Ascending aorta (tissue), 2 donors: ENCODE data around the gene INPPL1. TPM values are rescaled to one million over a fixed set of nuclear protein-coding genes. Genes with fewer than 3 reads are reported as not detected.

Experiments used
- DNase-seq, 2 donors: peaks; one replicate each; pipeline ENCODE4 v3.0.0-alpha.2; 2019; ENCODE audit warnings: low spot score in 2 of 2
- H3K27ac ChIP-seq, 2 donors: fragments of 200-600 bp; sonication (generic); one replicate each; pipeline ENCODE4 v1.5.1; 2016 to 2017; ENCODE audit warnings: mild to moderate bottlenecking in 1 of 2
- H3K27me3 ChIP-seq: fragments of 200-600 bp; sonication (generic); one replicate; pipeline ENCODE4 v1.5.1; 2017
- H3K36me3 ChIP-seq, 2 donors: fragments of 200-600 bp; sonication (generic); one replicate each; pipeline ENCODE4 v1.5.1; 2016
- H3K4me1 ChIP-seq, 2 donors: fragments of 200-600 bp; sonication (generic); one replicate each; pipeline ENCODE4 v1.5.1; 2016 to 2017; ENCODE audit warnings: mild to moderate bottlenecking in 1 of 2
- H3K4me3 ChIP-seq, 2 donors: fragments of 200-600 bp; sonication (generic); one replicate each; pipeline ENCODE4 v1.5.1; 2016 to 2017; ENCODE audit warnings: mild to moderate bottlenecking in 1 of 2
- H3K9me3 ChIP-seq, 2 donors: fragments of 200-600 bp; sonication (generic); one replicate each; pipeline ENCODE4 v1.5.1; 2016
- intact Hi-C: fragments of 100-400 bp; cut with DNase I; formaldehyde crosslinking; loops from one replicate; pipeline ENCODE4 v1.15.1; 2023
- total RNA-seq: library from RNA; depleted of rRNA; stranded (reverse); fragments of >200 nt; gene quantifications from one replicate; pipeline ENCODE4 v1.1.0, GENCODE V29; 2016
- TF ChIP-seq, protein P1 (sequence below), 3 experiments: fragments of 200-600 bp in 2 of 3; fragments of 450-650 bp in 1 of 3; sonication (generic) in 2 of 3; IDR thresholded peaks; one replicate each; pipeline ENCODE4 v1.5.1; 2016 to 2019; ENCODE audit warnings: antibody characterized with exemption in 3 of 3, mild to moderate bottlenecking in 1 of 3, moderate library complexity in 1 of 3

Gene INPPL1
- total RNA-seq, 1 donor from 2014 or later: 76.0 TPM

DNA sequence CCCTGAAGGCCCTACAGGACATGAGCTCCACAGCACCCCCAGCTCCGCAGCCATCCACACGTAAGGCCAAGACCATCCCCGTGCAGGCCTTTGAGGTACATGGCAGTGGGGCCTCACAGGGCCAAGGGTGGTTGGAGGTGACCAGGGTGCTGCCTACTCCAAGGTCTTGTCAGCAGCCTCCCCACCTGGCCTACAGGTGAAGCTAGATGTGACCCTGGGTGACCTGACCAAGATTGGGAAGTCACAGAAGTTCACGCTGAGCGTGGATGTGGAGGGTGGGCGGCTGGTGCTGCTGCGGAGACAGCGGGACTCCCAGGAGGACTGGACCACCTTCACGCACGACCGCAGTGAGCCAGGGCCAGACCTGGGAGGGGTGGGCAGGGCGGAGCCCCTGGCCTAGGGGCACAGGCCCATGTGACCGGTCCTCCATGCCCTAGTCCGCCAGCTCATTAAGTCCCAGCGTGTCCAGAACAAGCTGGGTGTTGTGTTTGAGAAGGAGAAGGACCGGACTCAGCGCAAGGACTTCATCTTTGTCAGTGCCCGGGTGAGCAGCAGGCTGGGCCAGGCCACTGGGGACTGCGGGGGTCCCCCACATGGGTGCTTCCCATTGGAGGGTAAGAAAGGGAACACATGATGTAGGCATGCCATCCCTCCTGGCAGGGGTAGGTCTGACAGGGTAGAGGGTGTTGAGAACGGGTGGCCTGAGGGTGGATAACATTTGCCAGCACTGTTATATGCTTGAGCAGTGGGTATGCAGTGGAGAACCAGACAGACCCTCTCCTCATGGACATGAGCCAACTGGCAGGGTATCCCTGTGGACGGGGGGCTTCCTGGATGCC lies 5.6 kb downstream of the INPPL1 start:
- Histone ChIP-seq H3K27me3 (no peaks in the 10 kb centered on the region), H3K4me1 (peaks cover 3 to 10% of the 10 kb centered on the region in 2 donors), H3K9me3 (no peaks in the 10 kb centered on the region), H3K36me3 (peaks cover 69 to 83% of the 10 kb centered on the region in 2 donors), H3K27ac (no peak overlapping the region), H3K4me3 (no peak overlapping the region)
- TF ChIP-seq, protein P1, sequence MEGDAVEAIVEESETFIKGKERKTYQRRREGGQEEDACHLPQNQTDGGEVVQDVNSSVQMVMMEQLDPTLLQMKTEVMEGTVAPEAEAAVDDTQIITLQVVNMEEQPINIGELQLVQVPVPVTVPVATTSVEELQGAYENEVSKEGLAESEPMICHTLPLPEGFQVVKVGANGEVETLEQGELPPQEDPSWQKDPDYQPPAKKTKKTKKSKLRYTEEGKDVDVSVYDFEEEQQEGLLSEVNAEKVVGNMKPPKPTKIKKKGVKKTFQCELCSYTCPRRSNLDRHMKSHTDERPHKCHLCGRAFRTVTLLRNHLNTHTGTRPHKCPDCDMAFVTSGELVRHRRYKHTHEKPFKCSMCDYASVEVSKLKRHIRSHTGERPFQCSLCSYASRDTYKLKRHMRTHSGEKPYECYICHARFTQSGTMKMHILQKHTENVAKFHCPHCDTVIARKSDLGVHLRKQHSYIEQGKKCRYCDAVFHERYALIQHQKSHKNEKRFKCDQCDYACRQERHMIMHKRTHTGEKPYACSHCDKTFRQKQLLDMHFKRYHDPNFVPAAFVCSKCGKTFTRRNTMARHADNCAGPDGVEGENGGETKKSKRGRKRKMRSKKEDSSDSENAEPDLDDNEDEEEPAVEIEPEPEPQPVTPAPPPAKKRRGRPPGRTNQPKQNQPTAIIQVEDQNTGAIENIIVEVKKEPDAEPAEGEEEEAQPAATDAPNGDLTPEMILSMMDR (IDR thresholded peaks at IDR 0.05): no peak
- peak in 1 of 2 donors; percentile 59 for DNase-seq
- intact Hi-C loops: loop anchor here (10.0 kb wide), 2 partner anchors 775 to 1645 kb away; partner anchors contain the start of genes COA4, NADSYN1 and PAAF1

DNA sequence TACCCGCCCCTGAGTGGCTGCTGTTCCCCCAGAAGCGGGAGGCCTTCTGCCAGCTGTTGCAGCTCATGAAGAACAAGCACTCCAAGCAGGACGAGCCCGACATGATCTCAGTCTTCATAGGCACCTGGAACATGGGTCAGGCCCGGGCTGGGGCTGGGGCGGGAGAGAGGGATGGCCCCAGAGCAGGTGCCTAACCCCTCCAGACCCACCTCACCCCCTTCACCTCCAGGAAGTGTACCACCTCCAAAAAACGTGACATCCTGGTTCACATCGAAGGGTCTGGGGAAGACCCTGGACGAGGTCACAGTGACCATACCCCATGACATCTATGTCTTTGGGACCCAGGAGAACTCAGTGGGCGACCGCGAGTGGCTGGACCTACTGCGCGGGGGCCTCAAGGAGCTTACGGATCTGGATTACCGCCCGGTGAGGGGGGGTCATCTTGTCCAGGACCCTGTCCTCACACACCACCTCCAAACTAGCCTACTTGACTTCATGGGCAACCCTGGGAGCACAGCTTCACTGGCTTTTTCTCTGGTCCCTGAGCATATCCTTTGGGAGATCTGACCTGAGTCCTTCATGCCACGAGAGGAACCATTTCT lies 6.3 kb downstream of the INPPL1 start:
- Histone ChIP-seq H3K4me1 (peaks cover 0 to 7% of the 10 kb centered on the region in 2 donors), H3K27me3 (no peaks in the 10 kb centered on the region), H3K27ac (no peak overlapping the region), H3K4me3 (no peak overlapping the region), H3K9me3 (no peaks in the 10 kb centered on the region), H3K36me3 (peaks cover 76 to 90% of the 10 kb centered on the region in 2 donors)
- TF ChIP-seq, protein P1 (IDR thresholded peaks at IDR 0.05): no peak
- DNase-seq: no peak
- intact Hi-C loops: no loop called here

DNA sequence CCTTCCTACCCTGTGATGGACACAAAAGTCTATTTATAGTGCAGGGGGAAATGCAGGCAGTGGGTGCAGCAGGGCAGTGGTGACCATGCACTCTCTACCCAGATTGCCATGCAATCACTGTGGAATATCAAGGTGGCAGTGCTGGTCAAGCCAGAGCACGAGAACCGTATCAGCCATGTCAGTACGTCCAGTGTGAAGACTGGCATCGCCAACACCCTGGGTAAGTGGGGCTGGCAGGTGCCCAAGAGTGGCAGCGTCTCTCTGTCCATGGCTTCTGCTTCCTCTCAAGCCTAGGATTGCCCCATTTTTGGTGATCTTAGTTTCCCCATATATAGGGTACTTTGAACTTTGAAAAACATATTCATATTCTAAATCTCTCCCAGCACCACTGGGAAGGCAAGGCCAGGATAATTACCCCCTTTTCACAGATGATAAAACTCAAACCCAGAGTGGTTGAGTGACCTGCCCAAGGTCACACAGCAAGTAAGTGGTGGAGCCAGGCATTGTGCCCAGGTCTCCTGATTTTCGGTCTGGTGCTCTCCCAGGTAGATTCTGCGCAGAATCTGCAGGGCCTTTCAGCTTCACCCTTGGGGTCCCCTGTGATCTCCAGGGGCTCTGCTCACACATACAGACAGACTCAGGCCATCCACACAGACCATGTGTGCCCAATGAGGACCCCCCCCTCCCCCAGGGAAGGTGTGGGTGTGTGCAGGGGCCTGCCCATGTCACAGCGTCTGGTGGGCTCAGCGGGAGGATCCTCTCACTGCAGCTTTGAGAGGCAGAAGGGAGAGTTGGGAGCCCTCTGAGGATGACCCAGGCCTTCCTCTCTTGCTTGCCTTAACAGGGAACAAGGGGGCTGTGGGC lies 7.1 kb downstream of the INPPL1 start:
- peaks cover 78 to 93% of the 10 kb centered on the region in 2 donors for H3K36me3 ChIP-seq
- no peak overlapping the region for H3K27ac ChIP-seq
- no peak overlapping the region for H3K4me3 ChIP-seq
- H3K27me3 ChIP-seq: no peaks in the 10 kb centered on the region
- H3K4me1 ChIP-seq: peaks cover 0 to 1% of the 10 kb centered on the region in 2 donors
- TF ChIP-seq, protein P1 (IDR thresholded peaks at IDR 0.05): no peak
- peak in 1 of 2 donors; percentile 53 for DNase-seq
- no peaks in the 10 kb centered on the region for H3K9me3 ChIP-seq
- intact Hi-C loops: no loop called here

DNA sequence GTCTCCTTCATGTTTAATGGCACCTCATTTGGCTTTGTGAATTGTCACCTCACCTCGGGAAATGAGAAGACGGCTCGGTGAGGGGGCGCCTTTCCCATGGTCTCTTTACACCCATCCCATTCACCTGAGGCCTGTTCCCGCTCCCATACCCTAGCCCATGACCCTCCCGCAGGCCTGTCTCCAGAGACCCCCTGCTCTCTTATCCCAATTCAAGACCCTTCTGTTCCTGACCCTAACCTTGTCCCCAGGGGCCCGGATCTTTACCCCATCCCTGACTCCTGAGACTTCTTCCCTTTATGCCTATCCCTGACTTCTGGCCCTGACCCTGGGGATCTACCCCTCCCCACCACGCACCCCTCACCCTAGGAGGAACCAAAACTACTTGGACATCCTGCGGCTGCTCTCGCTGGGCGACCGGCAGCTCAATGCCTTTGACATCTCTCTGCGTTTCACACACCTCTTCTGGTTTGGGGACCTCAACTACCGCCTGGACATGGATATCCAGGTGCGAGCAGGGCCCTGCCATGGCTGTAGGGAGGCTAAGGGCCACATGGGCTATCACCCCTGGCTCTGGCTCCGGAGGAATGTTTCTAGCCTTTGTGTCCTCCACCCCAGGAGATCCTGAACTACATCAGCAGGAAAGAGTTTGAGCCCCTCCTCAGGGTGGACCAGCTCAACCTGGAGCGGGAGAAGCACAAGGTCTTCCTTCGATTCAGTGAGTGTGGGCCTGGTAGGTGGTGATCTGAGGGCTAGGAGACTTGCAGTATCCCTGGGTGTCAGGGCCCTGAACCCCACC lies 7.9 kb downstream of the INPPL1 start:
- H3K9me3 ChIP-seq: no peaks in the 10 kb centered on the region
- peaks cover 82 to 93% of the 10 kb centered on the region in 2 donors for H3K36me3 ChIP-seq
- intact Hi-C loops: no loop called here
- H3K4me1 ChIP-seq: no peaks in the 10 kb centered on the region
- H3K27ac ChIP-seq: no peak overlapping the region
- DNase-seq: peak in 1 of 2 donors; percentile 62
- TF ChIP-seq, protein P1 (IDR thresholded peaks at IDR 0.05): no peak
- H3K27me3 ChIP-seq: no peaks in the 10 kb centered on the region
- no peak overlapping the region for H3K4me3 ChIP-seq
